NCI-H2227 treated with DMSO at 0.1 percent for 48 hours (cell line): Measurements from ENCODE around the gene HTR2B.
"Not testable (repeated sequence)": the region's sequence is repeated elsewhere in the genome, so short reads cannot be mapped to it uniquely, and the experiment has no call there.

Experiments used
- DNase-seq: peaks from one replicate; lab custom pipeline; 2025; lab: John Stamatoyannopoulos, UW

HTR2B gene

DNA sequence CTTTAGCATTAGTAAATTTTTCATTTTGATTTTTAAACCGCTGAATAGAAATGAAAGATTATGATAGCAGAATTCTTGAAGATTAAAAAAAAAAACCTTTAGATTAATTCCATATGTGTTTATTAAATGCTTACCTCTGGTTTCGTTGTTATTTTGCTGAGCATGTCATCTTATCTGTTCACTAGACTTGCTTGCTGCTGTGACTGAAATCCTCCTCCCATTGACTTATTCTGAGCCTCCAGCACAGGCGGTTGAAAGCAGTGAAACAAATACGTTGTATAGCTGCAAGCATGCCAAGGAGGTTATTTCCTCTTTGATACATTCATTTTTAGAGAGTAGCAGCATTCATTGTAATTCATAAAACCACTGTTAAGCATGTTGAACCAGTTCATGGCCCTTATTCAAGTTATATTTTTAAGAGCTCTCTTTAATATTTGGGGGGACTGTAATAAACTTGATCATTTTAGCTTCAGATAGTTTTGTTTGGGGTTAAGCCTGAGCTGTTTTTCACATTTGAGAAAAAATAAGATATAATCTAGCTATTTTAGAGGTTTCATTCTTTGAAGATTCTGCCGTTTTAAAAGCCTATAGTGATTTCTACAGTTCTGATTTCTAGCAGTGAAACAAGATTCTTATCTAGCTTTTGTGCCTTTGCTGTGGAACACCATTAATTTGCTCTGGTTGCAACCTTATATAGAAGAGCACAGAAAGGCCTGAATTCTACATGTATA is at the start of gene HTR2B:
HTR2B (minus strand) TSS at position 205 of the 731 bp plus-strand sequence. CDS start 1,278 bp downstream, outside the sequence.
- no peak for DNase-seq

DNA sequence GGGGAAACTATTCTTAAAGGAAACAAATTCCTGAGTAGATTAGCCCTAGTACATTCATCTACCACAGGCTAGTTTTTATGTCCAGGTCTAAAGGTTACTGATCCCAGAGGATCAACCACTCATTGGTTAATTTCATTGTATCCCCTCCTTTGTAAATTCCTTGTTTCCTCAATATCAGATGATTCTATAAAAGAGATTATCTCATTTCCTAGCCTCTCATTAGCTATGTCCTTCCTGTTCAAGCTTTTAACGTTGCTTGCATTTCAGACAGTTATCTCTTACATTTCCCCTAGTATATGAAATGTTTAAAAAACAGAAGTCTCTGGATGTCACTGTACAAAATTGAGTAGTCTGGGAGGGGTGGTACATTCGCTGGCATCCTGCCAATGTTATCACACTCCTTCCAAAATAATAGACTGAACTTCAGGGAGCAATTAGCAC is 49.4 kb upstream of the HTR2B start:
- DNase-seq, result no peak

DNA sequence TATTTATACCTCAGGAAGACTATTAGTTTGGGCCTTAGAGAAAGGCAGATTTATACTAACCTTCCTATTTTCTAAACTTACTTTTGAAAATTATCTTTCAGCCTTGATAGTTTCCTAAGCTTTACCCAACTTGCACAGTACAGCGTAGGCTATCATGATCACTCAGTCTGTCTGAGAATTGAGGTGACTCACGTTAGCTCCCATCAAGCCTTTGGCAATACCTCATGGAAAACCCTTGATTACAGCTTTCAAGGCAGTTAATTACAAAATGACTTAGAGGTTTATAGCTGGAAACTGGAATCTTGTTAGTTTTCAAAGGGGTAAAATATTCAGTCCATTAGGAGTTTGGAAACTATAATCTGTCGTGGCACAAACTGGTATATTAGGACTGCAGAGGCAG is 47.2 kb upstream of the HTR2B start:
- DNase-seq, result no peak

DNA sequence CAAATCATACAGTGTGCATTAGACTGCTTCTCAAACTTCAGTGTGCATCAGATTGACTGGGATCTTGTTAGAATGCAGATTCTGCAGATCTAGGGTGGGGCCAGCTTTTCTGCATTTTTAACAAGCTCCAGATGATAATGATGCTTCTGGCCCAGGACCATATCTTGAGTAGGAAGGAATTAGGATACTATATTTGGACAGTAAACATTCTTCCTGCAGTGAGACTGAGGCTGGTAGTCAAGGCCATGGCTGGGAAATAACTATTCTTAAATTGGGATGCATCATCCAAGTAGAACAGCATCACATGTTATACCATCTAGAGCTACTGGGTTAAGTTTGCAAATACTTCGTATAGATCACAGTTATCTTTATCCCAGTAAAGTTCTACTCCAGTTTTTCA is 45.2 kb upstream of the HTR2B start:
- no peak for DNase-seq

DNA sequence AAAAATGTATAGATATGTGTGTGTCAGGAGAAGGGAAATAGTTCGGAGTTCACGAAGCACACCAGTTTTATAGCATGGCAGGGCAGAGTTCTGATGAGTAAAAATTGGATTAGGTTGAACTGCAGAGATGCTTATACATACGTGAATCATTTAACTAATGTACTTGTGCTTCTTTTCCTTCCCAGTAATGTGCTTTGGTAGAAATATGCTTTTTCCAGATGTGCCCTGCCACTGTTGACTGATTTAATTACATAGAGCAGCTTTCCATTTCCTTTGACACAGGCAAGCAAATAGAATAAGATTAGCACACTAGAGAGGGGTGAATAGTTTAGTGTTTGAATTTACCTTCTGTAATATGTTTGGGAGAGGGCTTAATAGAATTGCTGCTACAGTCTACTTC is 44.6 kb upstream of the HTR2B start:
- DNase-seq, result no peak

DNA sequence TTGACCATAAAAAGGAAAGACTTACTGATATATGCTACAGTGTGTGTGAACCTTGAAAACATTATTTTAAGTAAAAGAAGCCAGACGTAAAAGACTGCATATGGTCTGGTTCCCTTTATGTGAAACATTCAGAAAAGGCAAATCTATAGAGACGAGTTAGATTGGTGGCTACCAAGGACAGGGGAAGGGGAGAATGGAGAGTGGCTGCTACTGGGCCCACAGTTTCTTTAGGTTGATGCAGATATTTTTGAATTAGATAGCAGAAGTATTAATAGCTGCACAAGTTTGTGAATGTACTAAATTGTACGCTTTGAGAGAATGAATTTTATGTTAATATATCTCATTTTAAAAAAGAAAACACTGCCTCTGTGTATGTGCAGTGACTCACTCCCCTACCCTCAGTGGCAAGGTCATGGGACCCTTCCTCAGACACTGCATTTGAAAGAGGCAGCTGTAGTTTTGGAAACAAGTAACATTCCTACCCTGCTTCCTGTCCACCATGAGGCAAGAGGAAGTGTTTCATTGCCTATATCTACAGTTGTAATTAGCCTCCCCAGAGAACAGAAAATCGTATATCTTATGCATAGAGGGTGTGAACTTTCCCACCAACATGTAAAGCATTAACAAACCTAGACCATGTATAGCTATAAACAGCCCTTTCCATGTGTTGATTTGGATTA is 43.8 kb upstream of the HTR2B start:
- no peak for DNase-seq

DNA sequence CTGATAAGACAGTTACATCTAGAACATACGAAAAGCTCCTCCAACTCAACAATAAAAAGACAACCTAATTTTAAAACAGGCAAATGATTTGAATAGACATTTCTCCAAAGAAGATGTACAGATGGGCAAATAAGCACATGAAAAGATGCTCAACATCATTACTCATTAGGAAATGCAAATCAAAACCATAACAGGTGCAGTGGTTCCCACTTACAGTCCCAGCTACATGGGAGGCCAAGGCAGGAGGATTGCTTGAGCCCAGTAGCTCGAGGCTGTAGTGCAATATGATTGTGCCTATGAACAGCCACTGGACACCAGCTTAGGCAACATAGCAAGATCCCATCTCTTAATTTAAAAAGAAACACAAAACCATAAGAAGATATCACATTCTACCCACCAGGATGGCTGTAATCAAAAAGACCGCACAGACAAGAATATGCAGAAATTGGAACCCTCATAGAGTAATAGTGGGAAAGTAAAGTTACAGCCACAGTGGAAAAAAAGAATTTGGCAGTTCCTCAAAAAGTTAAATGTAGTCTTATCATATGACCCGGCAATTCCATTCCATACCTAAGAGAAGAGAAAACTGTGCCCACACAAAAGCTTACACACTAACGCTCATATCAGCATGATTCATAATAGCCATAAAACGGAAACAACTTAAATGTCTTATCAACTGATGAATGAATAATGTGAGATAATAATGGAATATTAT is 43.1 kb upstream of the HTR2B start:
- no peak for DNase-seq

DNA sequence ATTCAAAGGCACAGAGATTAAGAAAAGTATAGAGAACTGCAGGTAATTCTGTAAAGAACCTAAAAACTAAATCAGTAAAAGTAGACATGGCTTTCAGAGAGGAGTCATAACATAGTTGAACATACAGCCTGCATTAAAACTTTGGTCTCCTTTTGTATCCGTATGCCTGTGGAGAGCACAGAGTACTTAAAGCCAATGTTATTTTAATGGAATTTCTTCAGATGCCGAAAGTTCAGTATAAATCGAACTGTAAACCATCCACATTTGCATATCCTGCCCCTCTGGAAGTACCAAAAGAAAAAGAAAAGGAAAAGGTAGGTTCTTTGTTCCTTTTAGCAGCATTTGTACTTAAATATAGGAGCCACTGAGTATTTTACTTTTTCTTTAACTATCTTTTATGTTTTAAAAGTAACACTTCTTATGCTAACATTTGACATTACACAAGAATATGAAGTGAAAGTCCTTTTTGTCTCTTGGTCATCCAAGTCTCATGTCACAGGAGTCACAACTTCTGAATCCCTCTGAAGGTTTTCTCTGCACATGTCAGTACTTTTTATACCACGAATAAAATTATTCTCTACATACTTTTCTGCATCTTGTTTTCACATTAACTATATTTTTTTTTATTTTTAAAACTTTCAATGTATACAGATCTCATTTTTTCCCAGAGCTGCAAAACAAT is 38.7 kb upstream of the HTR2B start:
- no peak for DNase-seq

DNA sequence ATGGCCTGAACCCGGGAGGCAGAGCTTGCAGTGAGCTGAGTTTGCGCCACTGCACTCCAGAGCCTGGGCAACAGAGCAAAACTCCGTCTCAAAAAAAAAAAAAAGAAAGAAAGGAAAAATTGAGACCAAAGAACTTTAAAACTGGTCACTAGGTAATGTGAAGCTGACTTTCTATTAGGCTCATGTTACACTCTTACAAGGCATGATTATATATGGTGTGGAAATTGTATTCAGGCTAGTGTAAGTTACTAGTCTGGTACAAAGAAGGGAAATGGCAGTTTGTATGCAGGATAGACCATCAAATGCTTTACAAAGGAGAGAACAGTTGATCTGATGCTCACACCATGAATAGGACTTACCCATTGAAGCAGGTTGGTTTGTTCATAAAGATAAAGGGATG is 38.2 kb upstream of the HTR2B start:
- DNase-seq, result no peak

DNA sequence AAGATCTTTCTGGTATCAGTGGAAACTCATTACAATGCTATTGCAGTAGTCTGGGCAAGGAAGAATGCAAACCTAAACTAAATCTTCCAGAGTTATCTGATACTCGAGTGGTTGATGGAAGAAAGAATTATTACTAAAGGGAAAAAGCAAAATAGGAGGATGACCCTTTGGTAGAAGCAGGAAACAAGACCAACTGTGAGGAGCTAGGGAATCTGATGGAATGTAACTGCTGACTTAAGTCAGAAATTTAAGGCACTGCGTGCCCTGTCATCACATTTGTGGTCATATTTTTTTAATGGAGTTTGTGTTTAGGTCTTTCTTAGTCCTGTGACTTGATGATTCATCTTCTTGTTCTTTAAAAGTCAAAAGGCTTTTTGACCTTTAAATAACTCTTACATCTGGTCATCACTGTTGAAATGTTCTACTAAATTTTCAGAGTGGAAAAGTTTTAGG is 37.1 kb upstream of the HTR2B start:
- no peak for DNase-seq

DNA sequence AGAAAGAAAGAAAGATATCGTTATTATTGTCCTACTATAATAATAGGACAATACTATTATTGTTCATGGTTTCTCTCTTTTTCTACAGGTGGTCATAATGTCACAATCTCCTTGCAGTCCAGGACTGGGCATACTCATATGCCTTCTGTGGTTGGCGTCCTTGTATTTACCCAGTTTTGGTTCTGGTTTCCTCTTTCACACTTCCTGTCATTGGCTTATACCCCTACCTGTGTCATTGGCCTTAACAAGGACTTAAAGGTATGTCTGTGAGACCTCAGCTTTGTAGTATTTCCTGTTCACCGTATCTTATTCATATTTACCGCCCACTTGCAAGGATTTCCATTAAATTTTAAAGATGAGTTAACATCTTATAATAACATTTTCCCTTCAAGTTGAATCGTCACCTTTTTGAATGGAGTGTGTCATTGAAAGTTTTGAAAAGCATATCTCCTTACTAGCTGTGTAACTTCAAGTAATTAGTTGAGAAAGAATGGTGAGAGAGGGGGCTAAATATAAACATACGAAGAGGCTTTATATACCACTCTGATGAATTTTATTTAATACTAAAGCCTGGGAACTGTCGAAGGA is 36.5 kb upstream of the HTR2B start:
- no peak for DNase-seq

DNA sequence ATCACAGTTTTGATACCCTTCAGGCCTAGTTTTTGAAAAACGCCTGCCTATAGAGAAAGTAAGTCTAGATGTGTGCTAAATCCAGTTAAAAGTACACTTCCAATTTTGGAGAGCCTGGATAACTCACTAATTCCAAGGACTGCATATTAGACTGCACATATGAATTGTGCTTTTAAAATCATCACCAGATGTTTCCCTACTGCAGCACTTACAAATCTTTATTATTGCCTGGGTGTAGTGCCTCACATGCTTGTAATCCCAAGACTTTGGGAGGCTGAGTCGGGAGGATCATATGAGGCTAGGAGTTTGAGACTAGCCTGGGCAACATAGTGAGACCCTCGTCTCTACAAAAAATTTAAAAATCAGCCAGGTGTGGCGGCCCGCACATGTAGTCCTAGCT is 35.9 kb upstream of the HTR2B start:
- no peak for DNase-seq

DNA sequence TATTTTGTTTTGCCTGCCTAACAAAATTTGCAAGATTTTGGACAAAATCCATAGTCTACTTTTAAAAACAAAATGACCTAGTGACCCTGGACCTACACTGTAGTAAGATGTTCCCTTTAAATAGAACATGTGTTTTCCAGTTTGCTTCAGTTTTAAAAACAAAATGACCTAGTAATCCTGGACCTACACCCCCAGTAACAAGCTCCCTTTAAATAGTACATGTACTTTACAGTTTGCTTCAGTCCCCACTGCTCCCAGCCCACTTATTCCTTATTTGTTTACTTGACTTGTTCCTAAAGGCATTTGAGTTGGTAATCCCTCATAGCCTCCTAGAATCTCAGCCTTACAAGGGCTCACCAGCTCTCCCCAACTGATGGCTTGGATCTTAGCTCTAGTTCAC is 34.5 kb upstream of the HTR2B start:
- DNase-seq, result no peak

DNA sequence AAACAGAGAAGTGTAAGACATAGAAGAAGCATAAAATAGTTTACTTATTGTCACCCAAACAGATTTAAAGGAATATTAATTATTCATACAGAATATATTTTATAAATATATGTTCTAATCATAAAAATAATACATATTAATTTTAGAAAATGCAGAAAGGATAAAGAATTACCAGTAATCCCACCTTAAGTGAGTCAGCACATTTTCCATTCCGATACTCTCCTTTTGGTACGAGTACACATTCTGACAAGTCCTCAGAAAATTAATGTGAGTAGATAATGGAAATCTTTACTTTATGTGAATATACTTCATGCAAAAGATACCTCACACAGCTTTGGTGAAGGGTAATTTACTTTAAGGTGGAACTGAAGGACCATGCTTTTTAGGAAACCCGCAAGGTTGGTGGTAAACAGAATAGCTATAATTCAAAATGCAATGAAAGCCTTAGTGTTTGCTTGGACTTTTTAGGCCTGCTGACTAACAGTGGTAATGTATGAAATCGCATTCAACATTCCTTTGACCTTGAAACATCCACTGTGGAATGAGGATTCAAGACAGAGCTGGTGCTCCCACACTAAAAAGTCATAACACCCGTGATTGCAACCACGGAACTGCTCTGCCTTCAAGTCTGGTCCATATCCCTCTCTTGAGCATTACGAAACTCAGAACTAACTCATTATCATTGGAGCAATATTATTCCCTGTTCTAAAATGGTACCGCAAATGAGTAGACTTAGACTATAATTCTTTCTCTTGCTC is 28.1 kb upstream of the HTR2B start:
- no peak for DNase-seq

DNA sequence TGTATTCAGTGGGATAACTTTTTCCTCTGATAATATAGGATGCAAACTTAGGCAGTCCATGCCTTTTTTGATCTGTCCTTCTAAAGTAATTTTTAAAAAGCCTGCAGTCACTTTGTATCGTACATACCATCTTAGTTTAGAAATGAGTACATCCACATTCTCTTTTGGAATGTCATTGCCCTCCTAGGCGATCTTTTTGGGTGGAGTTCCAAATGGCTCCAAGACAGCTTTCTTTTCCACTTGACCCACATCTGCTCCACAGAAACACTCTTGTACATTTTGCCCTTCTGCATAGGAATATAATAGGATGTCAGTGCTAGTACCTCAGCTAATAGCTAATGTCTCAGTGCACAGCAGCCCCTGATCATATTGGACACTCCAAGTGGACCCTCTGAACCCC is 21.8 kb upstream of the HTR2B start:
- no peak for DNase-seq

DNA sequence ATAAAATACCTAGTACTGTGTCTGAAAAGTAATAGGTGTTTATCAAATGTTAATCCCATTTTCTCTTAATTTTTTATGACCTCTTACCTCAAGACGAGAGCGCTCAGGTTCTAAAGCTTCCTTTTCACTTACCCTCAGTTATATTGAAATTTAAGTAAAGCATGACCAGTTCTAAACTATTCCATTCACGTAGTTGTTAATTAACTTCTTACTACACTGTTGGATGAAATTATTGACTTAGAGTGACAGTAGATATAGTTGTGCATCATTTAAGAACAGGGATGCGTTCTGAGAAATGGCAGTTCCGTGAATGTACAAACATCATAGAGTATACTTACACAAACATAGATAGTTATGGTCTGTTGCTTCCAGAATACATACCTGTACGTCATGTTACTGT is 20.1 kb upstream of the HTR2B start:
- DNase-seq, result no peak

DNA sequence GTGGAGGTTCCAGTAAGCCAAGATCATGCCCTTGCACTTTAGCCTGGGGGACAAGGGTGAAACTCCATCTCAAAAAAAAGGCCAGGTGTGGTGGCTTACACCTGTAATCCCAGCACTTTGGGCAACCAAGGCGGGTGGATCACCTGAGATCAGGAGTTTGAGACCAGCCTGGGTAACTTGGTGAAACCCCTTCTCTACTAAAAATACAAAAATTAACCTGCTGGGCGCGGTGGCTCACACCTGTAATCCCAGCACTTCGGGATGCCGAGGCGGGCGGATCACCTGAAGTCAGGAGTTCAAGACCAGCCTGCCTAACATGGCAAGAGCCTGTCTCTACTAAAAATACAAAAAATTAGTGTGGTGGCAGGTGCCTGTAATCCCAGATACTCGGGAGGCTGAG is 16.0 kb upstream of the HTR2B start:
- not testable (repeated sequence) for DNase-seq

DNA sequence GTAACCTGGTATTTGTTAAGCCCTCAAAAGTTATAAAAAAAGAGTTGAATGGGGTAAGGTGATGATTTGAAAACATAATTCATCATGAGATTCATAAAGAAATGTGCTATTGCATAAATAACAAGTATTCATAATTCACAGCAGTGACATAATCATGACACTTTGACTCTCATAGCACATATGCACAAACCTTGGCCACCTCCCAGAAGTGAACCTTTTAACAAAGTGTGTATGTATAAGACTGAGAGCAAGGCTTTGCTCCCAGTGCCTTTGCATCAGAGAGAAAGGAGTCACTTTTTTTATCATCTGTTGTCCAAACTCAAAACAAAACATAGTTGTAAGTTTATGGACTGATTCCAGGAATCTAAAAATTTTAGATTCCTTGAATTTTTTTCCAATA is 15.0 kb upstream of the HTR2B start:
- DNase-seq, result no peak

DNA sequence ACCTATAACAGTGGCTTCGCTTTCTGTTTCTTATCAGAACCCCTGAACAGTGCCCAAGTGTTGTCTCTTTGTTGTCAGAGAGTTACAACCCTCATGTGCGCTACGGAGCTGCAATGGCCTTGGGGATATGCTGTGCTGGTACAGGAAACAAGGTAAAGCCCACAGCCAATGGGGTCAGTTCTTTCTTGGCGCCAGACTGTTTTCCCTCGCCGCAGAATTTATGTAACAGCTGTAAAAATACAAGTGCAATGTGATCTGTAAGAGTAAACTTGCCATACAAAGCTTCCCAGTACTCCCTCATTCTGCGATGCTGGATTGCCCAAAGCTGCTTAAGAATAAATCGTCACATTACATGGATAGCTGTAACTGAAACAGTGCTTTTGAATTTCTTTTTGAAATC is 13.9 kb upstream of the HTR2B start:
- DNase-seq, result no peak

DNA sequence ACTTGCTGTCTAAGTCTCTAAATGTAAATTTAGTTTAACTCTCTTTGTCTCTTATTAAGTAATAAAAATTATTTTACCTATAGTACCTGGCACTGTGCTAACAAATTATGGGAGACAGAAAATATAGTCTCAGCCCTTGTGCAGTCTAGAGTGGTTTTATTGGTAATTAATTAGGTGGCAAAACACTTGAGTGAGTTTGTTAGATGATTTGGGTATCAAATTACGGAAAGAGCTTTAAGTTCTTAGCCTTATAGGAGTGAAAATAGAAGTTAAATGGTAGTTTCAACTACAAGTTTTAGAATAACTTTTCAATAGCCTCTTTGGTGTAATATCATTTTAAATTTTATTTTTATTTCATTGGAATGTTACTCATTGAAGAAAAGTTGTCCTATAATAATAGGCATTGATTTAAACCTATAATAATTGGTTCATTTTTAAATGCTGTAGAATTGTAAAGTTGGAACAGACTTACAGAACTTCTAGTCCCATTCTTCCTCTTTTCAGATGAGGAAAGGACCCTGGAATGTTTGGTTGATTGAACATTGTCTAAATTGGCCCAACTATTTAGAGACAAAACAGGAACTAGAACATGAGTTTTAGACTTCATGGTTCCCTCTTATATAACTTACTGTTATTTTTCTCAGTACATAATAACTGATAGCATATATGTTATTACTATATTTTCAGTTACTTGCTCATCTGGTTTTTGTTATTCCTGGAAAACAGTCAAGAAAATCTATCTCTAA is 10.2 kb upstream of the HTR2B start:
- DNase-seq, result no peak
